HG03354 (cell line): Measurements from ENCODE around the gene DDX3X.
"Not testable (repeated sequence)": the region's sequence is repeated elsewhere in the genome, so short reads cannot be mapped to it uniquely, and the experiment has no call there.

Experiments
- ATAC-seq: cut with Tn5 transposase; IDR thresholded peaks from one replicate; pipeline ENCODE4 v1.9.1; 2021; ENCODE audit warnings: mild to moderate bottlenecking; ENCODE audit not compliant: unreplicated experiment, poor library complexity, severe bottlenecking

The DDX3X gene

DNA sequence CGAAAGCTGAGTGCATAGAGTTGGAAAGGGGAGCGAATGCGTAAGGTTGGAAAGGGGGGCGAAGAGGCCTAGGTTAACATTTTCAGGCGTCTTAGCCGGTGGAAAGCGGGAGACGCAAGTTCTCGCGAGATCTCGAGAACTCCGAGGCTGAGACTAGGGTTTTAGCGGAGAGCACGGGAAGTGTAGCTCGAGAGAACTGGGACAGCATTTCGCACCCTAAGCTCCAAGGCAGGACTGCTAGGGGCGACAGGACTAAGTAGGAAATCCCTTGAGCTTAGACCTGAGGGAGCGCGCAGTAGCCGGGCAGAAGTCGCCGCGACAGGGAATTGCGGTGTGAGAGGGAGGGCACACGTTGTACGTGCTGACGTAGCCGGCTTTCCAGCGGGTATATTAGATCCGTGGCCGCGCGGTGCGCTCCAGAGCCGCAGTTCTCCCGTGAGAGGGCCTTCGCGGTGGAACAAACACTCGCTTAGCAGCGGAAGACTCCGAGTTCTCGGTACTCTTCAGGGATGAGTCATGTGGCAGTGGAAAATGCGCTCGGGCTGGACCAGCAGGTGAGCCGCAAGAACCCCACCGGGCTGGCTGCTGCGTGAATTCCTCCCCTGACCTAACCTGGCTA, at the start of gene DDX3X:
DDX3X (plus strand) TSS at position 419 of the 619 bp plus-strand sequence; CDS start at position 510, 91 bp downstream.
- peak; percentile 61 for ATAC-seq

DNA sequence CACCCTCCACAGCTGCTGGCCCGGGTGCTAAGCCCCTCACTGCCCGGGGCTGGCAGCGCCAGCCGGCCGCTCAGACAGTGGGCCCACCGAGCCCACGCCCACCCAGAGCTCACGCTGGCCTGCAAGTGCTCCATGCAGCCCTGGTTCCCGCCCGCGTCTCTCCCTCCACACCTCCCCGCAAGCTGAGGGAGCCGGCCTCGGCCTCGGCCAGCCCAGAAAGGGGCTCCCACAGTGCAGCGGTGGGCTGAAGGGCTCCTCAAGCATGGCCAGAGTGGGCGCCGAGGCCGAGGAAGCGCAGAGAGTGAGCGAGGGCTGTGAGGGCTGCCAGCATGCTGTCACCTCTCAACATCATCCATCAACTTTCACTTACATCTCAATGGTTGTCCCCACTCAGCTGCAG, 48.0 kb upstream of the DDX3X start:
- ATAC-seq, result not testable (repeated sequence)

GRCh38 chrX:41288641-41289040, 45.3 kb upstream of the DDX3X start:
- no peak for ATAC-seq

DNA sequence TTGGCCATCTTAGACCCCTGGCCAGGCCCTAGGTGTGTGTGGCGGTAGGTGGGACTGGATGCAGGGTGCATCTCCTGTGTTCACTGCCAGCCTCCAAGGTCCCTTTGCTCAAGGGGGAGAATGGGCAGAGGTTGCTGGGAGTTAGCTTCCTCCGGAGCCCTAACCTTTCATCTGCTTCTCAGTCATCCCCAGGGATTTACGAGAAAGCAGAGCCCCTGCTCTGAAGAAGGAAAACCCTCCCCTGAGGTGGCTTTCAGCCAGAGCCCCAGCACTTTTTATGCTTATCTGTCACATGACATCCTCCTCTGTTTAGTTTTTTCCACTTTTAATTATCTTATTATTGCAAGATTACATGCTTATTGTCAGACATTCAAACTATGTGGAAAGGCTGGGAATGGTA, 44.9 kb upstream of the DDX3X start:
- no peak for ATAC-seq

- ATAC-seq, result no peak
Observed at GRCh38 chrX:41291309-41291708, 42.7 kb upstream of the DDX3X start.

- no peak for ATAC-seq
Observed at GRCh38 chrX:41293269-41293668, 40.7 kb upstream of the DDX3X start.

- no peak for ATAC-seq
Observed at GRCh38 chrX:41300758-41301437, 33.1 kb upstream of the DDX3X start.

GRCh38 chrX:41301438-41301824, 32.5 kb upstream of the DDX3X start:
- ATAC-seq, result no peak

GRCh38 chrX:41302370-41302769, 31.6 kb upstream of the DDX3X start:
- ATAC-seq, result no peak

DNA sequence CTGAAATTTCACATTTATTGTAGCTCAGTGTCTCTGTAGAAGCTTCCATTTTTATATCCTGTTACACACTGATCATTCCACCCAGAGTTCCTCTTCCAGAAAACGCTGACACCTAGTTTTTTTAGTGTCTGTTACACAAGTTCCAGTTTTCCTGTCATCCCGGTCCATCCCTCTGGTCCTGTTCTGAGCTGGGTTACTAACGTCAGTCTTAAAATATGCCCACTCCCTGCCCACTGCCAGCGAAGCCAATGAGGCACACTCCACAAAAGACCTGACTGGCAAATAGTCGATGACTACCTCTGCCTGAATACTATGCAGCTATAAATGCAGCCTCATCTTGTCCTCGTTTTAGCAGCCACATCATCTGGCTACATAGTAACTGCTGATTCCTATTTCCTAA, 30.9 kb upstream of the DDX3X start:
- ATAC-seq, result no peak

- no peak for ATAC-seq
Observed at GRCh38 chrX:41304178-41304577, 29.8 kb upstream of the DDX3X start.

DNA sequence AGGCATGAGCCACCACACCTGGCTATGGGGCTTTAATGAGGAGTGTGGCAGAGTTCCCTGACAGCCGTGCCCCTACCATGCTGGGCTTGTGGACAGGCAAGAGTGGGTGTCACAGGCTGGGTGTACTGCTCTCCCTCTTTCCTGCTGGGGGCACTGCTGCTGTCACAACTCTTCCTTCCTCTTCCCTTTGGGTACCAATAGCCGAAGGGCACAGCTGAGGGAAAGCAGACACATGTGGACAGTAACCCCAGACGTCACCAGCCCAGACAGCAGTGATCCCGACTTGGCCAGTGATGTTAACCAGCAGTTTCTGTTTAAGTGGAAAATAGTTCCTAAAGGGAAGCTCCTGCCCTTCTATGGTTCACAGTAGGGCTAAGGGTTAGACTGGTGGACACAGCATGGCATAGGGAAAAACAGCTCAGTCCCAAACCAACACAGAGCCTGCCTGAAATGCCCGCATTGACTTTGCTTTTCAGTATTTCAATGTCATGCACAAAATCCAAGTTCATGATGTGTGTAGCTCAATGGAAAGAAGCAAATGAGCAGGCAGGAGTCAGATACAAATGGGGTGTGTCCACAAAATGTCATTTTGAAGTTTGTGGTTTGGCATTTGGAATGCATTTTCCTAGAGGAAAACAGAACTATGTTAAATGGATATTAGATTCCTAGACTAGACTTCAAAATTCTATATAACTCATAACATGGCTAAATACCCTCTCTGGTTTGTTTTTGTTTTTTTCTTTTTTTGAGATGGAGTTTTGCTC, 24.9 kb upstream of the DDX3X start:
- no peak for ATAC-seq

DNA sequence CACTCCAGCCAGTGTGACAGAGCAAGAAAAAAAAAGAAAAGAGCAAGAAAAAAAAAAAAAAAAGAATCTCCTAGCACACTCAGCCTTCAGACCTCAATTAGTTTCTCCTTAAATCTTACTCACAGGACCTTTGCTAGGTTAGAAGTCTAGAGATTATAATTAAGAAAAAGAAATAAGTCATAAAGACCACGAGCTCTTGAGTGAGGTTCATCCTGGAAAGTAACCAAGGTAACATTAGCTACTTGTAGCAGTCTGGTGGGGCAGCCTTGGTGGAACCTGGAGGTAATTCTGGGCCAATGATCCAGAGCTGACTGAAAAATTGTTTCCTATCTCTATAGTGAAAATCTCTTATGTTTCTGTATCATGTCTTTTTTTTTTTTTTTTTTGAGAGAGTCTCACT, 21.2 kb upstream of the DDX3X start:
- ATAC-seq, result no peak

GRCh38 chrX:41313419-41313818, 20.5 kb upstream of the DDX3X start:
- ATAC-seq, result no peak

DNA sequence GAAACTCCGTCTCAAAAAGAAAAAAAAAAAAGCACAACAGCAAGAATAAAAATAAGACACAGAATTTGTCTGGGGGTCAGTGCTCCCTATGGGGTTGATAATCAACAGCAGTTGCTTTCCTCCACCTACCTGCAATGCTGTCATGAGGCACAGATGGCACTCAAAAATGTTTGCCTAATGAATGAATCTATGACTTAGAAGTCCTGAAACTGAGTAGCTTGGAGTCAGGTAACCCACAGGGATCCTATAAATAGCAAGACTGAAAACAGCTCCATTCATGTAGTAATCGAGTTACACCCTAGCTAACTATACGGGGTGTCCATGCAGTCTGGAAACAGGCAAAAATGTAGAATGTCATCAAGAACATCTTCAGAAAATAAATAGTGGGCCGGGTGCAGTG, 19.8 kb upstream of the DDX3X start:
- no peak for ATAC-seq

GRCh38 chrX:41314881-41315280, 19.1 kb upstream of the DDX3X start:
- ATAC-seq, result no peak

DNA sequence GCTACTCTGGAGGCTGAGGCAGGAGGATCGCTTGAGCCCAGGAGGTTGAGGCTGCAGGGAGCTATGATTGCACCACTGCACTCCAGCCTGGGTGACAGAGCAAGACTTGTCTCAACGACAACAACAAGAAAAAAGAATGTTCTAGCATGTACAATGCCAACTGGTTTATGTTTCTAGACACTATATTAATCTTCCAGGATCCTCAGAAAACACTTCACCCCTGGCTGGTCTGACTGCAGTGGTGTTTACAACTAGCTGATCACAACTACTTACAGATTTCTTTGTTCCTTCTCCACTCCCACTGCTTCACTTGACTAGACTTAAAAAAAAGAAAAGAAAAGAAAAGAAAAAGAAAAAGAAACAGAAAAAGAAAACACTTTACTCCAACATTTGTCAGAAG, 17.7 kb upstream of the DDX3X start:
- not testable (repeated sequence) for ATAC-seq

DNA sequence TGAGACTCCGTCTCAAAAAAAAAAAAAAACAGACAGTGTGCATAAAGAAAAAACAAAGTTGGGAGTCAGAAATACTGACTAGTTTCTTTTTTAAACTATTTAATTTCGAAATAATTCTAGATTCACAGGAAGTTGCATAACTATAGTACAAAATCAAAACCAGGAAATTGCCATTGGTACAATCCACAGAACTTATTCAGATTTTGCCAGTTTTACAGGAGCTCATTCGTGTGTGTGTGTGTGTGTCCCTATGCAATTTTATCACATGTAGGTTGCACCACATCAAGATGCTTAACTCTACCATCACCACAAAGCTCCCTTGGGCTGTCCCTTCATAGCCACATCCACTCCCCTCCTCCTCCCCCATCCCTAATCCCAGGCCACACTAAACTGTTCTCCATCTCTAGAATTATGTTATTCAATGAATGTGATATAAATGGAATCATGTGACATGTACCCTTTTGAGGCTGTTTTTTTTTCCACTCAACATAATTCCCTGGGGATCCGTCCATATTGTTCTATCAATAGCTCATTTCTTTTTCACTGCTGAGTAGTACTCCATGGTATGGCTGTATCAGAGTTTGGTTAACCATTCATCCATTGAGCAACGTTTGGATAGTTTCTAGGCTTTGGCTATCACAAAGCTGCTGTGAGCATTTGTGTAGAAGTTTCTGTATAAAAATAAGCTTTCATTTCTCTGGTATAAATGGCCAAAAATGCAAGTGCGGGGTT, 16.3 kb upstream of the DDX3X start:
- no peak for ATAC-seq

DNA sequence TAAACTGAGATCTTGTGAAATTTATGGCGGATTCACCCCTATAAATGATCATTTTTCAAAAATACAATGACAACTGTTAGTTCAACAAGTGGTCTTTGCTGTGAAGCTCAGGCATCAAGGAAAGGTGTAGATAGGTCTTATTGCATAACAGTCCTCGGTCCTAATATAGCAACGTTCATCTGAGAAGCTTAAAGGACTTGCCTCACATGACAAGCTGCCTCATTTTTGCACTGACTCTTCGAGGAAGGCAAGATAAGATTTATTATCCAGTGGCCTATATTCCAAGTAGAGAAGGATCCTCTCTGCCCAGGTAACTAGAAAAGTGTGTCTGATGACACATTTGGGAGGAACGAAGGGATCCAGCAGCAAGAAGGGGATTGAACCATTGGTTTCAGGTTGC, 13.6 kb upstream of the DDX3X start:
- no peak for ATAC-seq

DNA sequence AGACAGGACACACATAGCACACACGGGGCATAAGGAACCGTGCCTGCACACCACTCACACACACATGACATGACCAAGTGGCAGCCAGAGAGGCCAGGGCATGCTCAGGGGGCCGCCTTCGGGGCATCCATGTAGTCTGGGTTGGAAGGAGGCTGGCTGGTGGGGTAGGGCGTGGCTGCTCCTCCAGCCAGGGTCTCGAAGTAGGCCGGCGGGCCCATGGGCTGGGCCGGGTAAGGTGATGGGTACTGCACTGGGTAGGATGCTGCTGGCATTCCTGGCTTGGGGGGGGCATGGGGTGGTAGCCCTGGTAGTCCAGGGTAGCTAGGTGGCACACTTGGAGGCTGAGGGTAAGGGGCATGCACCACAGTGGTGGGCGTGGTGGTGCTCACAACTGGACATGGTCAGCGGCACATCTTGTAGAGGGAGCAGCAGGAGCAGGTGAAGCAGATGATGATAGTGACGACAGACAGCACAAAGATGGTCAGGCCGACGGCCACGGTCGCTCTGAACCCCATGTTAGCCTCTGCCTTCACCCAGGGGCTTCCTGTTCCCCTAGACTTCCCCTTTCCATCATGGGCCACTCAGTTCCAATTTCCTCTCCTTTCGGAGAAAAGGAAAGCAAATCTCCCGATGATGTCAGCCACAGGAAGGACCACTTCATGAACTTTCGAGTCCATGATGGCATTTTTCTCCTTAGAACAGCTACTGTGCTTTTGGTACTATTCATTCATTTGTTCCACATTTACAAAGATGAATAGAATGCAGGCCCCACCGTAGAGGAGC, 10.9 kb upstream of the DDX3X start:
- ATAC-seq, result no peak
